ENCODE data around the gene PLEKHA6.

- TF ChIP-seq CTCF (IDR thresholded peaks at IDR 0.05; ENCODE audit: insufficient read depth, low read length): no peak
- no peak for TF ChIP-seq POLR2AphosphoS5 (IDR thresholded peaks at IDR 0.05; ENCODE audit: low read depth)
- no peak for TF ChIP-seq GABPA (IDR thresholded peaks at IDR 0.05; ENCODE audit: low read depth)
Measured at GRCh38 chr1:204327359-204327758, 32.4 kb downstream of the PLEKHA6 start.
